ENCODE results near the gene AKR1C3. TPM values are rescaled to one million over a fixed set of nuclear protein-coding genes. Genes with fewer than 3 reads are reported as not detected.
"Not testable (repeated sequence)": the region's sequence is repeated elsewhere in the genome, so short reads cannot be mapped to it uniquely, and the experiment has no call there.

The AKR1C3 gene
- total RNA-seq, 2 experiments from 2014 or later: 1.9 to 2.0 TPM

- Histone ChIP-seq H3K27me3 (ENCODE audit: control insufficient read depth in 1 of 2, insufficient read depth in 2 of 2, low read length in 2 of 2) (no peaks in the 10 kb centered on the region), H3K27ac (ENCODE audit: low read depth in 1 of 2, low read length in 2 of 2) (no peak overlapping the region), H3K4me3 (ENCODE audit: low read length) (no peak overlapping the region), H3K4me1 (ENCODE audit: insufficient read depth, low read length) (no peaks in the 10 kb centered on the region), H3K36me3 (ENCODE audit: insufficient read depth, low read length) (no peaks in the 10 kb centered on the region), H3K9me3 (ENCODE audit: control insufficient read depth in 1 of 2, insufficient read depth in 1 of 2, low read length in 2 of 2) (no peaks in the 10 kb centered on the region)
- ATAC-seq (ENCODE audit: poor library complexity) (no peak), DNase-seq (no peak)
- Mint-ChIP-seq H3K27ac (no peak overlapping the region), H3K27me3 (peaks cover 9% of the 10 kb centered on the region), H3K4me3 (no peak overlapping the region), H3K4me1 (ENCODE audit: low read depth) (no peaks in the 10 kb centered on the region), H3K9me3 (no peaks in the 10 kb centered on the region), H3K36me3 (ENCODE audit: low read depth) (no peaks in the 10 kb centered on the region)
- ChIA-PET CTCF (no interaction called here), POLR2A (no interaction called here)
- intact Hi-C loops (cut with DNase I, micrococcal nuclease): no loop called here
- TF ChIP-seq CTCF (IDR thresholded peaks at IDR 0.05): no peak
These were observed 31.3 kb downstream of the AKR1C3 start for GRCh38 chr10:5125315-5126044.

- Mint-ChIP-seq H3K27ac (no peak overlapping the region), H3K4me3 (no peak overlapping the region), H3K9me3 (peaks cover 14% of the 10 kb centered on the region), H3K4me1 (ENCODE audit: low read depth) (no peaks in the 10 kb centered on the region), H3K27me3 (no peaks in the 10 kb centered on the region), H3K36me3 (ENCODE audit: low read depth) (no peaks in the 10 kb centered on the region)
- Histone ChIP-seq H3K4me3 (ENCODE audit: low read length) (no peak overlapping the region), H3K9me3 (ENCODE audit: control insufficient read depth in 1 of 2, insufficient read depth in 1 of 2, low read length in 2 of 2) (peaks cover 3 to 11% of the 10 kb centered on the region in 2 experiments), H3K36me3 (ENCODE audit: insufficient read depth, low read length) (no peaks in the 10 kb centered on the region), H3K27ac (ENCODE audit: low read depth in 1 of 2, low read length in 2 of 2) (no peak overlapping the region), H3K4me1 (ENCODE audit: insufficient read depth, low read length) (no peaks in the 10 kb centered on the region), H3K27me3 (ENCODE audit: control insufficient read depth in 1 of 2, insufficient read depth in 2 of 2, low read length in 2 of 2) (no peaks in the 10 kb centered on the region)
- intact Hi-C loops (cut with DNase I, micrococcal nuclease): no loop called here
- no peak for TF ChIP-seq CTCF (IDR thresholded peaks at IDR 0.05)
- POLR2A ChIA-PET: no interaction called here
- CTCF ChIA-PET: no interaction called here
- DNase-seq (no peak), ATAC-seq (ENCODE audit: poor library complexity) (no peak)
These were observed 41.4 kb downstream of the AKR1C3 start for GRCh38 chr10:5135581-5135980.

GRCh38 chr10:5136468-5137087 lies 42.4 kb downstream of the AKR1C3 start:
- Mint-ChIP-seq H3K27me3 (no peaks in the 10 kb centered on the region), H3K36me3 (ENCODE audit: low read depth) (no peaks in the 10 kb centered on the region), H3K27ac (no peak overlapping the region), H3K4me1 (ENCODE audit: low read depth) (no peaks in the 10 kb centered on the region), H3K9me3 (peaks cover 14% of the 10 kb centered on the region), H3K4me3 (no peak overlapping the region)
- CTCF ChIA-PET: no interaction called here
- Histone ChIP-seq H3K36me3 (ENCODE audit: insufficient read depth, low read length) (no peaks in the 10 kb centered on the region), H3K27ac (ENCODE audit: low read depth in 1 of 2, low read length in 2 of 2) (no peak overlapping the region), H3K27me3 (ENCODE audit: control insufficient read depth in 1 of 2, insufficient read depth in 2 of 2, low read length in 2 of 2) (no peaks in the 10 kb centered on the region), H3K9me3 (ENCODE audit: control insufficient read depth in 1 of 2, insufficient read depth in 1 of 2, low read length in 2 of 2) (peaks cover 3 to 11% of the 10 kb centered on the region in 2 experiments), H3K4me3 (ENCODE audit: low read length) (no peak overlapping the region), H3K4me1 (ENCODE audit: insufficient read depth, low read length) (no peaks in the 10 kb centered on the region)
- no peak for DNase-seq
- intact Hi-C loops (cut with DNase I, micrococcal nuclease): no loop called here
- no peak for ATAC-seq (ENCODE audit: poor library complexity)
- POLR2A ChIA-PET: no interaction called here
- TF ChIP-seq CTCF (IDR thresholded peaks at IDR 0.05): no peak

GRCh38 chr10:5137699-5138098 lies 43.5 kb downstream of the AKR1C3 start:
- H3K27me3 Mint-ChIP-seq; H3K4me1 Mint-ChIP-seq (ENCODE audit: low read depth); H3K4me1 ChIP-seq (ENCODE audit: insufficient read depth, low read length); ATAC-seq (ENCODE audit: poor library complexity); intact Hi-C loops (cut with DNase I, micrococcal nuclease); H3K27ac Mint-ChIP-seq; CTCF ChIA-PET; H3K36me3 Mint-ChIP-seq (ENCODE audit: low read depth); POLR2A ChIA-PET; H3K4me3 Mint-ChIP-seq; DNase-seq; H3K4me3 ChIP-seq (ENCODE audit: low read length); H3K27me3 ChIP-seq (ENCODE audit: control insufficient read depth in 1 of 2, insufficient read depth in 2 of 2, low read length in 2 of 2); H3K36me3 ChIP-seq (ENCODE audit: insufficient read depth, low read length); H3K27ac ChIP-seq (ENCODE audit: low read depth in 1 of 2, low read length in 2 of 2): not testable (repeated sequence)
- H3K9me3 Mint-ChIP-seq: peaks cover 14% of the 10 kb centered on the region
- H3K9me3 ChIP-seq (ENCODE audit: control insufficient read depth in 1 of 2, insufficient read depth in 1 of 2, low read length in 2 of 2): peaks cover 3 to 11% of the 10 kb centered on the region in 2 experiments

Data from CD4-positive, alpha-beta T cell (primary cell).